Breast epithelium (tissue), 4 donors: ENCODE results near the gene MAPKAP1. TPM values are rescaled to one million over a fixed set of nuclear protein-coding genes. Genes with fewer than 3 reads are reported as not detected.

Source experiments
- DNase-seq, 2 donors: peaks; one replicate each; pipeline ENCODE4 v3.0.0-alpha.2; 2019; ENCODE audit warnings: low spot score in 2 of 2
- H3K27ac ChIP-seq, 2 donors: fragments of 200-600 bp; sonication (generic) in 1 of 2; one replicate each; pipeline ENCODE4 v1.5.1; 2016 to 2019; ENCODE audit warnings: mild to moderate bottlenecking in 1 of 2
- H3K27me3 ChIP-seq, 2 donors: fragments of 200-600 bp; sonication (generic) in 1 of 2; one replicate each; pipeline versions ENCODE4 v1.5.1 to v1.6.0; 2017 to 2019; ENCODE audit warnings: control low read depth in 1 of 2, mild to moderate bottlenecking in 1 of 2
- H3K36me3 ChIP-seq: fragments of 200-600 bp; one replicate; pipeline ENCODE4 v1.5.1; 2019
- H3K4me1 ChIP-seq, 2 donors: fragments of 200-600 bp; sonication (generic); one replicate each; pipeline ENCODE4 v1.5.1; 2016 to 2019; ENCODE audit warnings: control low read depth in 1 of 2
- H3K4me3 ChIP-seq, 3 donors: fragments of 200-600 bp; sonication (generic); 1 replicate in 2 of 3; 2 replicates in 1 of 3; pipeline ENCODE4 v1.5.1; 2016 to 2019; ENCODE audit warnings: mild to moderate bottlenecking in 3 of 3, moderate library complexity in 2 of 3
- H3K9me3 ChIP-seq, 2 donors: fragments of 200-600 bp; sonication (generic) in 1 of 2; one replicate each; pipeline ENCODE4 v1.5.1; 2016 to 2019; ENCODE audit warnings: control low read depth in 1 of 2
- POLR2A ChIP-seq: fragments of 450-650 bp; IDR thresholded peaks from one replicate; pipeline ENCODE4 v1.6.1; 2016; ENCODE audit warnings: antibody characterized with exemption, mild to moderate bottlenecking, moderate library complexity
- POLR2AphosphoS5 ChIP-seq, 3 donors: sonication (generic); formaldehyde crosslinking; IDR thresholded peaks; one replicate each; pipeline ENCODE4 v1.6.1; 2017; ENCODE audit warnings: antibody characterized with exemption in 3 of 3
- intact Hi-C: fragments of 100-400 bp; cut with DNase I; formaldehyde crosslinking; loops from one replicate; pipeline ENCODE4 v1.15.1; 2023; ENCODE audit warnings: low total_unique reads
- total RNA-seq, 3 donors: library from RNA; depleted of rRNA; stranded (reverse); fragments of >200 nt; gene quantifications; one replicate each; pipeline ENCODE4 v1.1.0, GENCODE V29; 2016
- TF ChIP-seq, protein P1 (sequence below), 3 donors: fragments of 450-650 bp; IDR thresholded peaks; one replicate each; pipeline ENCODE4 v1.5.1; 2016 to 2017; ENCODE audit warnings: antibody characterized with exemption in 3 of 3, mild to moderate bottlenecking in 3 of 3, moderate library complexity in 3 of 3

MAPKAP1 gene
- total RNA-seq, 3 donors from 2014 or later: 61.3 to 81.9 (median 78.6) TPM

DNA sequence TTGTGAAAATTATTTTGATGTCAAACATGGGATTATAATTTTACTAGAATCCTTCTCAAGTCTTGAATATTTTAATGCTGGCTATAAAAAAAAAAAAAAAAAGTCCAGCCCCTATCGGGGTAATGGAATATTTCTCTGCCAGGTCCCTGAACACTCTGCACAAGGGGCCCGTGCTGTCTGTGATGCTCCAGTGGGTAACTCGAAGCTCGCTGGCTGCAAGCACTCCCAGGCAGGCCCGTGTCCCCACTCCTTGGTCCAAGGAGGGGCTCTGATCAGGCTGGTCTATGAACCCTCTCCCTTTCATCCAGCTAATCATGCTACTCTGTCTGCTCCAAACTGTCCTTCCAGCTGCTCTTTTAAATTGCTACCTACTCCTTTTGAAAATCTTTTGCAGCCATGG lies 264.6 kb downstream of the MAPKAP1 start:
- Histone ChIP-seq H3K27me3 (no peaks in the 10 kb centered on the region), H3K9me3 (no peaks in the 10 kb centered on the region), H3K27ac (no peak overlapping the region), H3K4me3 (no peak overlapping the region), H3K4me1 (no peaks in the 10 kb centered on the region), H3K36me3 (no peaks in the 10 kb centered on the region)
- TF ChIP-seq, protein P1, sequence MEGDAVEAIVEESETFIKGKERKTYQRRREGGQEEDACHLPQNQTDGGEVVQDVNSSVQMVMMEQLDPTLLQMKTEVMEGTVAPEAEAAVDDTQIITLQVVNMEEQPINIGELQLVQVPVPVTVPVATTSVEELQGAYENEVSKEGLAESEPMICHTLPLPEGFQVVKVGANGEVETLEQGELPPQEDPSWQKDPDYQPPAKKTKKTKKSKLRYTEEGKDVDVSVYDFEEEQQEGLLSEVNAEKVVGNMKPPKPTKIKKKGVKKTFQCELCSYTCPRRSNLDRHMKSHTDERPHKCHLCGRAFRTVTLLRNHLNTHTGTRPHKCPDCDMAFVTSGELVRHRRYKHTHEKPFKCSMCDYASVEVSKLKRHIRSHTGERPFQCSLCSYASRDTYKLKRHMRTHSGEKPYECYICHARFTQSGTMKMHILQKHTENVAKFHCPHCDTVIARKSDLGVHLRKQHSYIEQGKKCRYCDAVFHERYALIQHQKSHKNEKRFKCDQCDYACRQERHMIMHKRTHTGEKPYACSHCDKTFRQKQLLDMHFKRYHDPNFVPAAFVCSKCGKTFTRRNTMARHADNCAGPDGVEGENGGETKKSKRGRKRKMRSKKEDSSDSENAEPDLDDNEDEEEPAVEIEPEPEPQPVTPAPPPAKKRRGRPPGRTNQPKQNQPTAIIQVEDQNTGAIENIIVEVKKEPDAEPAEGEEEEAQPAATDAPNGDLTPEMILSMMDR (IDR thresholded peaks at IDR 0.05): no peak
- TF ChIP-seq POLR2A (no peak), POLR2AphosphoS5 (IDR thresholded peaks at IDR 0.05) (no peak)
- intact Hi-C loops: no loop called here
- DNase-seq: no peak

DNA sequence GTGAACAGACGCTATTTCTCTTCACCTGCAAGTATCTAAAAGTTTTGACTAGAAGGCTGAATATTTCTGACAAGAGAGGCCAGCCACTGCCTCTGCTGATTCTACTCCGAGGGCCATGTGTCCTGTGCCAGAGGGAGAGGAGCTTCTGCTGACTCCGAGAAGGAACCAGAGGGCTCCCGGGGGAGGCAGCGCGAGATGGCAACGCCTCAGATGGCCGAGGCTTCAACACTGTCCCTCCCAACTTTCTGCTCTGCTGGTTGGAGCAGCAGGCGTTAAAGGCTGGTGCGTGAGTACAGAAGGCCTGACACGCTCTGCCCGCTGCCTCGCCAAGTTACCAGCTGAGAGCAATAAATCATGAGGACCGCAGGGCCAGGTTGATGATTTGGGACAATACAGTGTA lies 266.6 kb downstream of the MAPKAP1 start:
- H3K36me3 ChIP-seq: no peaks in the 10 kb centered on the region
- H3K9me3 ChIP-seq: no peaks in the 10 kb centered on the region
- no peak overlapping the region for H3K4me3 ChIP-seq
- DNase-seq: no peak
- intact Hi-C loops: no loop called here
- no peaks in the 10 kb centered on the region for H3K27me3 ChIP-seq
- TF ChIP-seq, protein P1 (IDR thresholded peaks at IDR 0.05): no peak
- no peak for TF ChIP-seq POLR2A
- H3K27ac ChIP-seq: no peak overlapping the region
- H3K4me1 ChIP-seq: no peaks in the 10 kb centered on the region

DNA sequence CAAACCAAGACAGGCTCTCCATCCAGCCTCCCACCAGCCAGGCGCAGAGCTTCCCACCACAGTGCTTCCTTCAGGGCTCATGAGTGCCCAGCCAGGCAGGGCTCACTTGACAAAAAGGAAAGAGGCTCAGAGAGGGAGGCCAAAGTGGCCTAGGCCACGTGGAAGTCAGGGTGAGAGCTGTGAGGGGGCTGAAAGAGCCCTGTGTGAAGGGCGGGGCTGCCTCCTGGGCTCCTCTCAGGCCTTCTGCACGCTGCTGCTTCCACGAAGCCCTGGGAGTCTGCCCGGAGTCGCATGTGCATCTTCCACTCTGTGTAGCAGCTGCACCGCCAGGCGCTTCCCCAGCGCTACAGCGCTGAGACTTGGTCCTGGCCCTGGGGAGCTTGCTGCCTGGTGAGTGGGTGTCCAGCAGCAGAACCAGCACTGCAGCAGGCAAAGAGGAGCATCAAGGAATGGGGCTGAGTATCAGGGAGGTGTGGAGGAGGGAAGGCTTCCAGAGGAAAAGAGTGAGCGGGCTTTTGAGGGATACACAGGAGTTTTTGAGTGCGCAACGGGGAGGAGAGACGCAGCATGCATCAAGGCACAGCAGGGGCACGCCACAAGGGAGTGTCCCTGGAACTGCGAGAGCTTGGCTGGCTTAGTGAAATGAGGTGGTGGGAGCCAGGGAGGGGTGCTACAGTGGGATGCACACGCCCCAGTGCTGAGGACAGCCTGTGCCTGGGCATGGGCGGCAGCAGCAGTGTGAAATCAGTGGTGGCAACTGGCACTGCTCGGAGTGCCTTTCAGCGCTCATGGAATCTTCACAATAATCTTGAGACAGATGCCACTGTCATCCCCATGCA lies 267.4 kb downstream of the MAPKAP1 start:
- Histone ChIP-seq H3K27ac (no peak overlapping the region), H3K4me1 (no peaks in the 10 kb centered on the region), H3K36me3 (no peaks in the 10 kb centered on the region), H3K4me3 (no peak overlapping the region), H3K9me3 (no peaks in the 10 kb centered on the region), H3K27me3 (no peaks in the 10 kb centered on the region)
- TF ChIP-seq, protein P1 (IDR thresholded peaks at IDR 0.05): no peak
- TF ChIP-seq POLR2A (no peak), POLR2AphosphoS5 (IDR thresholded peaks at IDR 0.05) (no peak)
- DNase-seq: no peak
- intact Hi-C loops: no loop called here

DNA sequence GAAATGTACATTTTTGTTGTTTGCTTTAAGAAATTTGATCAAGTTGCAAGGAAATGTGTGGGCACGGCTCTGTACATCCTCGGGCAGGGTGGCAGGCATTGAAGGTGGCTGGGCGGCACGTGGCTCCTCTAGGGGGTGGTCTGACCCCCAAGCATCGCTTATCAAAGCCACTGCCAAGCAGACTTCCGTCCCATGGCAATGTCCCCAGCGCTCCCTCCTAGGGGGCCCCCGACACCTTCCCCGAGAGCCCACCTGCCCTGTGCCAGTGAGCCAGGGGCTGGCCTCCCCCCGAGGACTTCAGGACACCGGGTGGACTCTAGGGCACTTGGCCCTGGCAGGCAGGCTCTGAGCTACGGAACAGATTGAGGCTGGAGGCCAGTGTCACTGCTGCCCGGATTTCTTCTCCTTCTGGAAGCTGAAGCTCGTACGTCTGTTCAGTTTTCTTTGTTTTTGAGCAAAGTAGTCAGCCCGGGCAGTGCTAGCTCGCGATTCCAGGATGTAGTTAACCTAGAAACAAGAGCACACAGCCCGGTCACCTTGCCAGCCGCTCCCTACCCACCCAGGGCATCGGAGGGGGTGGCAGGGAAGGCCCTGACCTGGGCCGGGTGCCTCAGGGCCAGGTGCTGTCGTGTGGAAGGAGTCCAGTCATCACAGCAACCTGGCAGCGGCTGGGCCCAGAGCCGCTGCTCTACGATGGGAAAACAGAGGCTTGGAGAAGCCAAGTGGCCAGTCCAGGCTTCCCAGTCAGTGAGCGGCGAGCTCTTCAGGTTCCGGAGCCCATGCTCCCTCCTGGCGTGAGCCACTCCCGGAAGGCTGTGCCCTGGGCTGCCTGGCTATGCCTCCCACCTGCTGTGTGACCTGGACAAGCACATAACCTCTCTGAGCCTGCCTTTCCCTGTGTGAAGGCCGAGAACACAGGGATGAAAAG lies 268.2 kb downstream of the MAPKAP1 start:
- no peaks in the 10 kb centered on the region for H3K27me3 ChIP-seq
- intact Hi-C loops: no loop called here
- no peak overlapping the region for H3K27ac ChIP-seq
- no peaks in the 10 kb centered on the region for H3K36me3 ChIP-seq
- H3K4me3 ChIP-seq: no peak overlapping the region
- DNase-seq: no peak
- TF ChIP-seq POLR2AphosphoS5 (IDR thresholded peaks at IDR 0.05) (no peak), POLR2A (no peak)
- TF ChIP-seq, protein P1 (IDR thresholded peaks at IDR 0.05): no peak
- H3K9me3 ChIP-seq: no peaks in the 10 kb centered on the region
- H3K4me1 ChIP-seq: no peaks in the 10 kb centered on the region

DNA sequence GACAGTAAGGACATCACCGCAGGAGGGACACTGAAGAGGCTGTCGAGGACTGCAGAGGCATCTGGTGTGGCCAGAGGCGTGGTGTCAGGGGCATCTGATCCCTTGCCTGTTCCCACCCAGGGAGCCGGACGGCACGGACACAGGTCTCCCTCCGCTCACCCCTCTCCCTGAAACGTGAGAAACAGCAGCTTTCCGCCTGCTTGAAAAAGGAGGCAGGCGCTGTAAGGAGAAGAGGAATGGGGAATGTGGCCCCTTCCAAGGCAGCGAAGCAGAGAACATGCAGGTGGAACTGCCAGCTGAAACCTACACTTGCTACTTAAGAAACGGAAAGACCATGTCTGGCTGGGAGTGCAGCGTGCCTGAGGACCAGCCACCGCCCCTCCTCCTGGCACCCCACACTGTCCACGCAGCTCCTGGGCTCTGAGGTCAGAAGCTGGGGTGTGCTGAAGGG lies 269.2 kb downstream of the MAPKAP1 start:
- Histone ChIP-seq H3K36me3 (no peaks in the 10 kb centered on the region), H3K4me1 (no peaks in the 10 kb centered on the region), H3K4me3 (no peak overlapping the region), H3K27me3 (no peaks in the 10 kb centered on the region), H3K9me3 (no peaks in the 10 kb centered on the region), H3K27ac (no peak overlapping the region)
- DNase-seq: no peak
- intact Hi-C loops: no loop called here
- TF ChIP-seq, protein P1 (IDR thresholded peaks at IDR 0.05): no peak
- no peak for TF ChIP-seq POLR2A
- no peak for TF ChIP-seq POLR2AphosphoS5 (IDR thresholded peaks at IDR 0.05)
